ENCODE results near the gene LSM7.
"Not testable (repeated sequence)": the region's sequence is repeated elsewhere in the genome, so short reads cannot be mapped to it uniquely, and the experiment has no call there.

LSM7 gene

GRCh38 chr19:2354670-2355069 lies 26.3 kb upstream of the LSM7 start:
- no peaks in the 10 kb centered on the region for H3K9me3 ChIP-seq (ENCODE audit: control insufficient read depth, low read length)
- 88 to 93% methylated on average over 15 of the region's 17 CpGs for WGBS, 2 experiments (ENCODE audit: insufficient coverage in 2 of 2)
- no peak overlapping the region for H3K4me3 ChIP-seq (ENCODE audit: extremely low read depth, insufficient read depth, low read length, poor library complexity, severe bottlenecking)
- H3K36me3 ChIP-seq (ENCODE audit: control insufficient read depth, insufficient read depth, low read length) = peaks cover 25% of the 10 kb centered on the region
- no peak overlapping the region for H3K27ac ChIP-seq (ENCODE audit: low read depth, low read length, severe bottlenecking)
- H3K4me1 ChIP-seq (ENCODE audit: control insufficient read depth, insufficient read depth, low read length, poor library complexity, severe bottlenecking) = no peaks in the 10 kb centered on the region

DNA sequence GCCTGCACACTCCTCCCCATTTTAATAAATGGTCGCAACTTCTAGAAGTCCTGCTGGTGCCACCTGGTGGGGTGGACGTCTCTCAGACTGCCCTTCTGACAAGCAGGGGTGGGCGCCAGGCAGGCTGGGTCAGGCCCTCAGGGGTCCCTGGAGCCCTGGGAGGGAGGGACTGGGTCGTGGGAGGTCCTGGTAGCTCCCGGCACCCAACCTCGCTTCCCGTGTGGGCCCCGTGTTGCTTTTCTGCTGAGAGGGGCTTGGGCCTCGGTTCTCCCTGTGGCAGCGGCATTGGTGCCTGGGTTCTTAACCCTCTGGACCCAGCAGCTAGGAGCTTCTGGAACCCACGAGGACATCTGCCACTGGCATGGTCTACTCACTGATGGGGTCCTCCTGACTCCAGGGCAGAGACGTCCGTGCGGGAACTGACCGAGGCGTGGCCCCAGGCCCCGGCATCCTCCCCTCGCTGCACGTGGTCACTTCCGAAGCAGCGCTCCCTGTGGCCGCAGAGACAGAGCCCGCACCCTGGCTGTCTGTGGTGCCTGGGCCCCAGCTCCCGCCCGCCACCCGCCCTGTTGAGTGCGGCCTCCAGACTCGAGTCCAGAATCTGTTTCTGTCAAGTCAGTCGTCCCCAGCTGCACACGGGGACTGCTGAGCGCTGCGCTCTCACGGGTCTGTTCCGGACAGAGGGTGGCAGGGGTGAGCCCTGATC lies 25.7 kb upstream of the LSM7 start:
- Histone ChIP-seq H3K36me3 (ENCODE audit: control insufficient read depth, insufficient read depth, low read length) (peaks cover 25% of the 10 kb centered on the region), H3K4me3 (ENCODE audit: extremely low read depth, insufficient read depth, low read length, poor library complexity, severe bottlenecking) (no peak overlapping the region), H3K4me1 (ENCODE audit: control insufficient read depth, insufficient read depth, low read length, poor library complexity, severe bottlenecking) (no peaks in the 10 kb centered on the region), H3K9me3 (ENCODE audit: control insufficient read depth, low read length) (no peaks in the 10 kb centered on the region), H3K27ac (ENCODE audit: low read depth, low read length, severe bottlenecking) (no peak overlapping the region)
- 94 to 97% methylated on average over 24 to 33 of the region's 34 CpGs for WGBS, 2 experiments (ENCODE audit: insufficient coverage in 2 of 2)

GRCh38 chr19:2353159-2353886 lies 24.9 kb upstream of the LSM7 start:
- 91 to 93% methylated on average over 40 to 45 of the region's 45 CpGs for WGBS, 2 experiments (ENCODE audit: insufficient coverage in 2 of 2)
- no peak overlapping the region for H3K4me3 ChIP-seq (ENCODE audit: extremely low read depth, insufficient read depth, low read length, poor library complexity, severe bottlenecking)
- H3K36me3 ChIP-seq (ENCODE audit: control insufficient read depth, insufficient read depth, low read length) = peaks cover 25% of the 10 kb centered on the region
- no peak overlapping the region for H3K27ac ChIP-seq (ENCODE audit: low read depth, low read length, severe bottlenecking)
- H3K4me1 ChIP-seq (ENCODE audit: control insufficient read depth, insufficient read depth, low read length, poor library complexity, severe bottlenecking) = no peaks in the 10 kb centered on the region
- H3K9me3 ChIP-seq (ENCODE audit: control insufficient read depth, low read length) = no peaks in the 10 kb centered on the region

DNA sequence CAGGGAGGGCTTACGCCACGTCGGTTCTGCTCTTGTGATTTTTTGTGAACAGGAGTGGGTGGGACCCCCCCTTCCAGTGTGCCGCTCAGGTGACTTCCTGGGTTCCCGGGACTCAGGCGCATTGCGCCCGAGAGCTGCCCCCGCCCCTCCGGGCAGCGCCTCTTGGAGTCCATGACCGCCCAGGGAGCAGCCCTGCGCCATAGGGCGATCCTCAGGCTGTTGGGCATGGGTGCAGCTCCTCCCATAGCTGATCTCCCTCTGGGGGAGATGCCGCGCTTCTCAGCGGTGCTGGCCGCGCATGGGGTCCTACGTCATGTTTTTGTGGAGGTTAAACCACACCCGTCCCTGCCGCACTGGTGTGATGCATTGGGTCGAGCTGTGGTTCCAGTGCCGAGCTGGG lies 23.7 kb upstream of the LSM7 start:
- Histone ChIP-seq H3K9me3 (ENCODE audit: control insufficient read depth, low read length) (no peaks in the 10 kb centered on the region), H3K4me3 (ENCODE audit: extremely low read depth, insufficient read depth, low read length, poor library complexity, severe bottlenecking) (no peak overlapping the region), H3K36me3 (ENCODE audit: control insufficient read depth, insufficient read depth, low read length) (peaks cover 25% of the 10 kb centered on the region), H3K4me1 (ENCODE audit: control insufficient read depth, insufficient read depth, low read length, poor library complexity, severe bottlenecking) (no peaks in the 10 kb centered on the region), H3K27ac (ENCODE audit: low read depth, low read length, severe bottlenecking) (no peak overlapping the region)
- 94 to 97% methylated on average over 21 to 24 of the region's 24 CpGs for WGBS, 2 experiments (ENCODE audit: insufficient coverage in 2 of 2)

DNA sequence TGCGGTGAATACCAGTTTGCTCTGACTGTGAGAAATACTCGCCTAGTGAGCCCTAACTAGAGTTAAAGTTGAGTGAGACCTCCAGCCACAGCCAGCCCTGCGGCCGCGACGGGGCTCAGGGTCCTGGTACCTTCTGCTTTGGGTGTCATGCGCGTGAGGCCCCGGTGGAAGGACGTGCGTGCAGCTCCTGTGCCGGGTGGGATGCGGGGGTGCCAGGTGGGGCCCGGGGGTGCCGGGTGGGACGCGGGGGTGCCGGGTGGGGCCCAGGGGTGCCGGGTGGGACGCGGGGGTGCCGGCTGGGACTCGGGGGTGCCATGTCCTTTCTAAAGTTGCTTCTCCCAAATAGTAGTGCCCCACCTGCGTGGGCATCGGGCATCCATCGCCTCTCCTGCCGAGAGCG lies 23.2 kb upstream of the LSM7 start:
- Histone ChIP-seq H3K4me3 (ENCODE audit: extremely low read depth, insufficient read depth, low read length, poor library complexity, severe bottlenecking) (no peak overlapping the region), H3K9me3 (ENCODE audit: control insufficient read depth, low read length) (no peaks in the 10 kb centered on the region), H3K4me1 (ENCODE audit: control insufficient read depth, insufficient read depth, low read length, poor library complexity, severe bottlenecking) (no peaks in the 10 kb centered on the region), H3K36me3 (ENCODE audit: control insufficient read depth, insufficient read depth, low read length) (peaks cover 27% of the 10 kb centered on the region), H3K27ac (ENCODE audit: low read depth, low read length, severe bottlenecking) (no peak overlapping the region)
- whole genome bisulfite sequencing, 2 experiments (ENCODE audit: insufficient coverage in 2 of 2) = 95 to 97% methylated on average over 13 to 25 of the region's 28 CpGs

- no peaks in the 10 kb centered on the region for H3K4me1 ChIP-seq (ENCODE audit: control insufficient read depth, insufficient read depth, low read length, poor library complexity, severe bottlenecking)
- 97 to 99% methylated on average over 15 to 16 of the region's 16 CpGs for WGBS, 2 experiments (ENCODE audit: insufficient coverage in 2 of 2)
- peaks cover 31% of the 10 kb centered on the region for H3K36me3 ChIP-seq (ENCODE audit: control insufficient read depth, insufficient read depth, low read length)
- no peak overlapping the region for H3K4me3 ChIP-seq (ENCODE audit: extremely low read depth, insufficient read depth, low read length, poor library complexity, severe bottlenecking)
- H3K9me3 ChIP-seq (ENCODE audit: control insufficient read depth, low read length) = no peaks in the 10 kb centered on the region
- no peak overlapping the region for H3K27ac ChIP-seq (ENCODE audit: low read depth, low read length, severe bottlenecking)
Measured at GRCh38 chr19:2350656-2351055, 22.3 kb upstream of the LSM7 start.

GRCh38 chr19:2349818-2350217 lies 21.4 kb upstream of the LSM7 start:
- not testable (repeated sequence) for H3K4me3 ChIP-seq (ENCODE audit: extremely low read depth, insufficient read depth, low read length, poor library complexity, severe bottlenecking); H3K27ac ChIP-seq (ENCODE audit: low read depth, low read length, severe bottlenecking); H3K9me3 ChIP-seq (ENCODE audit: control insufficient read depth, low read length); H3K4me1 ChIP-seq (ENCODE audit: control insufficient read depth, insufficient read depth, low read length, poor library complexity, severe bottlenecking)
- 95% methylated on average over 22 to 24 of the region's 24 CpGs for WGBS, 2 experiments (ENCODE audit: insufficient coverage in 2 of 2)
- H3K36me3 ChIP-seq (ENCODE audit: control insufficient read depth, insufficient read depth, low read length) = peaks cover 34% of the 10 kb centered on the region

DNA sequence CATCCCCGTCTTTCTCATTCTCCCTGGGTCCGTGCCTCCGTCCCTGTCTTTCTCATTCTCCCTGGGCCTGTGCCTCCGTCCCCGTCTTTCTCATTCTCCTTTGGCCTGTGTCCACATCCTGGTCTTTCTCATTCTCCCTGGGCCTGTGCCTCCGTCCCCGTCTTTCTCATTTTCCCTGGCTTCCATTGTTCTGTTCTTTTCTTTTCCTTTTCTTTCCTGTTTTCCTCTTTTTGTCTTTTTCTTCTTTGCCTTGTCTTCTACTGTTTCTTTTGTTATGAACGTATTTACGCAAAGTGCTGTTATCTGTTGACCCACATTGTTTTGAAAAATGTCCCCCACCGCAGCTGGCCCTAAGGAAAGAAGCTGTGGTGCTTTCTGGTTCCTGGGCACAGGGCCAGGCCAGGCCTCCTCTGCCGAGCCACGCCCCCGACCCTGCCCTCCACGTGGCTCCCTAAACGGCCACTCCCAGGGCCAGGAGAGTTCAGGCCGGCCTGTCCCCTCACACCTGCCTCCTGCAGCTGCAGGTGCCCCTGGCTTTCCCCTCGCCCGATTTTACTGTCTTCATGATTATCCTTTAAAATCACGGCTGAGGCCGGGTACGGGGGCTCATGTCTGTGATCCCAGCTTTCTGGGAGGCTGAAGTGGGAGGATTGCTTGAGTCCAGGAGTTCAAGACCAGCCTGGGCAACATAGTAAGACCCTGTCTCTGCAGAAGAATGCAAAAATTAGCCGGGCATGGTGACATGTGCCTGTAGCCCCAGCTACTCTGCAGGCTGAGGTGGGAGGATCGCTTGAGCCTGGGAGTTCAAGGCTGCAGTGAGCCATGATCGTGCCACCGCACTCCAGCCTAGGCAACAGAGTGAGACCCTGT lies 17.6 kb upstream of the LSM7 start:
- WGBS, 2 experiments (ENCODE audit: insufficient coverage in 2 of 2) = 88 to 89% methylated on average over 21 to 22 of the region's 25 CpGs
- Histone ChIP-seq H3K4me3 (ENCODE audit: extremely low read depth, insufficient read depth, low read length, poor library complexity, severe bottlenecking) (no peak overlapping the region), H3K4me1 (ENCODE audit: control insufficient read depth, insufficient read depth, low read length, poor library complexity, severe bottlenecking) (no peaks in the 10 kb centered on the region), H3K27ac (ENCODE audit: low read depth, low read length, severe bottlenecking) (no peak overlapping the region), H3K9me3 (ENCODE audit: control insufficient read depth, low read length) (no peaks in the 10 kb centered on the region), H3K36me3 (ENCODE audit: control insufficient read depth, insufficient read depth, low read length) (peaks cover 31% of the 10 kb centered on the region)

GRCh38 chr19:2345076-2345475 lies 16.7 kb upstream of the LSM7 start:
- WGBS, 2 experiments (ENCODE audit: insufficient coverage in 2 of 2) = 96 to 97% methylated on average over 14 to 17 of the region's 17 CpGs
- Histone ChIP-seq H3K4me3 (ENCODE audit: extremely low read depth, insufficient read depth, low read length, poor library complexity, severe bottlenecking) (no peak overlapping the region), H3K9me3 (ENCODE audit: control insufficient read depth, low read length) (no peaks in the 10 kb centered on the region), H3K4me1 (ENCODE audit: control insufficient read depth, insufficient read depth, low read length, poor library complexity, severe bottlenecking) (no peaks in the 10 kb centered on the region), H3K27ac (ENCODE audit: low read depth, low read length, severe bottlenecking) (no peak overlapping the region), H3K36me3 (ENCODE audit: control insufficient read depth, insufficient read depth, low read length) (peaks cover 29% of the 10 kb centered on the region)

- WGBS, 2 experiments (ENCODE audit: insufficient coverage in 2 of 2) = 94 to 98% methylated on average over 20 to 24 of the region's 24 CpGs
- H3K9me3 ChIP-seq (ENCODE audit: control insufficient read depth, low read length) = no peaks in the 10 kb centered on the region
- H3K4me1 ChIP-seq (ENCODE audit: control insufficient read depth, insufficient read depth, low read length, poor library complexity, severe bottlenecking) = no peaks in the 10 kb centered on the region
- H3K36me3 ChIP-seq (ENCODE audit: control insufficient read depth, insufficient read depth, low read length) = peaks cover 34% of the 10 kb centered on the region
- no peak overlapping the region for H3K4me3 ChIP-seq (ENCODE audit: extremely low read depth, insufficient read depth, low read length, poor library complexity, severe bottlenecking)
- no peak overlapping the region for H3K27ac ChIP-seq (ENCODE audit: low read depth, low read length, severe bottlenecking)
Measured at GRCh38 chr19:2344381-2344870, 16.0 kb upstream of the LSM7 start.

All from mesodermal cell (in vitro differentiated cells).